GM10248 (cell line): ENCODE measurements around the gene ARHGAP45.

Experiments used
- CTCF ChIA-PET: fragments of 300-600 bp; sonication (Branson Sonifier 250); formaldehyde crosslinking; extraction: SDS; loops from one replicate; lab custom pipeline; 2021; ENCODE audit warnings: antibody characterized with exemption; lab: Yijun Ruan, JAX
- POLR2A ChIA-PET: fragments of 350-650 bp; sonication (Branson Sonifier 250); formaldehyde crosslinking; extraction: SDS; loops from one replicate; lab custom pipeline; 2020; ENCODE audit warnings: antibody characterized with exemption; lab: Yijun Ruan, JAX
- DNase-seq: peaks from one replicate; pipeline ENCODE4 v3.0.0; 2012; ENCODE audit errors: extremely low spot score
- CTCF ChIP-seq: IDR thresholded peaks from 2 replicates; pipeline ENCODE4 v1.5.1; 2012; ENCODE audit warnings: mild to moderate bottlenecking, low read depth; ENCODE audit errors: extremely low read depth, missing control alignments, control extremely low read depth

ARHGAP45 gene

GRCh38 chr19:1118999-1119398 is 52.0 kb downstream of the ARHGAP45 start:
- TF ChIP-seq CTCF: no peak
- no peak for DNase-seq
- ChIA-PET CTCF (interaction anchor here (1.4 kb wide), 1 partner anchor 11 kb away, joined by 3 read pairs; no protein-coding TSS in a partner anchor), POLR2A (no interaction called here)

GRCh38 chr19:1119475-1120217 is 52.7 kb downstream of the ARHGAP45 start:
- CTCF ChIA-PET: interaction anchor here (1.4 kb wide), 1 partner anchor 11 kb away, joined by 3 read pairs; no protein-coding TSS in a partner anchor
- TF ChIP-seq CTCF: no peak

GRCh38 chr19:1121395-1121794 is 54.4 kb downstream of the ARHGAP45 start:
- CTCF ChIA-PET: interaction anchor here (6.3 kb wide), 1 partner anchor 8 kb away, joined by 45 read pairs; no protein-coding TSS in a partner anchor
- DNase-seq: no peak

More at GRCh38 chr19:1119475-1120217, 52.7 kb downstream of the ARHGAP45 start:
- no peak for DNase-seq
- POLR2A ChIA-PET: no interaction called here

GRCh38 chr19:1122021-1122971 is 55.3 kb downstream of the ARHGAP45 start:
- no peak for DNase-seq
- CTCF ChIA-PET: interaction anchor here (0.7 to 6.3 kb wide), 3 partner anchors 9 to 19 kb away, joined by 3 to 45 read pairs (median 3); no protein-coding TSS in a partner anchor
- POLR2A ChIA-PET: interaction anchor here (1.5 kb wide), 1 partner anchor 100 kb away, joined by 4 read pairs; the partner anchor contains the start of gene RNU6-2

More at GRCh38 chr19:1121395-1121794, 54.4 kb downstream of the ARHGAP45 start:
- no peak for TF ChIP-seq CTCF
- POLR2A ChIA-PET: no interaction called here

GRCh38 chr19:1122972-1123363 is 56.0 kb downstream of the ARHGAP45 start:
- ChIA-PET POLR2A (interaction anchor here (1.5 kb wide), 1 partner anchor 101 kb away, joined by 4 read pairs; the partner anchor contains the start of gene RNU6-2), CTCF (interaction anchor here (0.7 to 6.3 kb wide), 3 partner anchors 9 to 18 kb away, joined by 3 to 45 read pairs (median 3); no protein-coding TSS in a partner anchor)
- DNase-seq: peak; percentile 90
- TF ChIP-seq CTCF: no peak

More at GRCh38 chr19:1122021-1122971, 55.3 kb downstream of the ARHGAP45 start:
- no peak for TF ChIP-seq CTCF
